ENCODE results near the gene GPR39.

The GPR39 gene

GRCh38 chr2:132448331-132448730 lies 31.7 kb downstream of the GPR39 start:
- DNase-seq = peak; percentile 26

DNA sequence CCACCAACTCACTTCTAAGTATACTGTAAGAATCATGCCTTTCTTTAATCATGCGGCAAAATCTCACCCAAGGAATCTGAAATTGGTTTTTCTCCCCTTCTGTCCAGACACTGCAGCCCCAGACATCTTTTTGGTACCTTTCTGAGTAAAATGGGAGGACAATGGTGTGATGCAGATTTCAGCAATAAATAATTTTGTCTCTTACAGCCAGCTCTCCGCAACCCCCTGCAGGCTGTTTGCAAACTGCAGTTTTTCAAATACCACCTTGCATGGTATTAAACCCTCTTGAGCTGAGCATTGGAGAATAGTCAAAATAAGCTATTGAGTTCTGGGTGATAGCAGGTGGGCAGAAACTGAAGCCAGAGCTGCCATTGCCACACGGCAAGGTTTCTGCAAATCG lies 32.2 kb downstream of the GPR39 start:
- DNase-seq = peak; percentile 52

DNA sequence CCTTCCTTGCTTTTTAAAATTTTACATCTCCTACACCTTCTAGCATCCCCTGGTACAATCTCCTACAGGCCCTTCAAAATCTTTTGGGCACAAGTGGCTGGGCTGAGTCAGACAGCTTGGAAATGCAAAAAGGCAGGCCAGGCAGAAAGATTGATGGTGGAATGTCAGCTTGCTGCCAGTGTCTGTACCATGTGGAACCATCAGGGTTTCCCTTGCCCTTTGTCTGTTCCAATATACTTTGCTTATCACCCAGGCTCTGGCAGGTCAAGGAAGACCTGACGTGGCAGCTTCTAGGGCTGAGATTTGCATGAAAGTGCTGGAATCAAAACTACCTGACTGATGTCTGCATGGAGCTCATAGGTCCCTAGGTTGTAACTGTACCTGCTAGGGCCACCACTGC lies 33.3 kb downstream of the GPR39 start:
- DNase-seq = no peak

GRCh38 chr2:132460781-132461180 lies 44.2 kb downstream of the GPR39 start:
- no peak for DNase-seq

DNA sequence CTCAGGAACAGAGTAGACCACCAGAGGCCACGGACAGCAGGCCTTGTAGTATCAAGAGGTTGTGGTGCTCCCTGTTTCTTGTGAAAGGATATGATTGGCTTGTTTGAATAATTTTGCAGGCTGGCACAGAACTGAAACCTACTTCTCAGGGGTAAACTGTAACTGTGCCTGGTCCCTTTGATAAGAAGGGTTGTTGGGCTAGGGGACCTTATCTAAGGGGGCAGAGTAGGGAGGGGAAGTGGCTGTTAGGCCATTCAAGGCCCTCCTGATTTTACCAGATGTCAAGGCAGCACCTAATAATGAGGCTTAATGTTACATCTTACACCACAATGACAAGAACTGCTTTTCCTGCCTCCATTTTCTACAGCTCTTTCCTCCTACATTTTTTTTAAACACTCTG lies 45.6 kb downstream of the GPR39 start:
- no peak for DNase-seq

GRCh38 chr2:132463719-132464118 lies 47.1 kb downstream of the GPR39 start:
- no peak for DNase-seq

- DNase-seq = no peak
Measured at GRCh38 chr2:132465917-132466316, 49.3 kb downstream of the GPR39 start.

- DNase-seq = no peak
Measured at GRCh38 chr2:132466428-132467028, 49.9 kb downstream of the GPR39 start.

DNA sequence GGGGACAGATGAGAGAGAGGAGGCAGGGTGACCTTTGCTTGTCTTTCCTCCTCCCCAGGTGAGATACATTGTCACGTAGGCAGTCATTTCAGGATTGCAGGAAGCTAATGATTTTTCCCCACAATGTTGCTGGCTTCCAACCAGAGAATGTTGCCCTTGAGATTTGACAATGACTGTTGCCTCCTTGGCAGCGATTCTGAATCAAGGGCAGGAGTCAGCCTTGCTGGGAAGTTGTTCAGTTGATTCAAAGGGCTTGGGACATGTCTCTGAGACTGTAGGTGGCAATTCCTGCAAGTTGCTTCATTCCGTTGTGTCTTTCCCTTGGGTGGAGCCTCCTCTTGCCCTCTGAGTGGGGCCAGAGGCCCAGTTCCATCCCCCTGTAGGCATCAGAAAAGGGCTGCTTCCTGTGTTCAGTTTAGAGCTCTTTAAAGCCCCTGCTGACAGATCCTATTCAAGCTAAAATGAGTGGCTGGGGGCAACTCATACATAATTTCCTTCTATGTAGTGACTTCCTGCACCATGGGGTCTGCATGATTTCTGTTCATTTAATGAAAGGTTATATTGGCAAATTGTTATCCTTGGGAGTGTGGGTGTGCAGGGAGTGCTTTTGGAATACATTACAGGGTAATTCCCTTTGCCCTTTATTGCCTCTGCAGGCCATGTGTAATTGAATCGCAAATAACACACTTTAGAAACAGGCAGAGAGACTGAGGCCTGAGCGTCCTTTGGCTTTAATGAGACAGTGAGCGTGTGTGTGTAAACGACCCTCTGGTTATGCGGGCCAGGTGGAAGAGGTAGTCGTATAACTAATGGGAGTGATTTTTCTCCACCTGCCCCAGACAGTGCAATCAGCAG lies 52.4 kb downstream of the GPR39 start:
- DNase-seq = no peak

DNA sequence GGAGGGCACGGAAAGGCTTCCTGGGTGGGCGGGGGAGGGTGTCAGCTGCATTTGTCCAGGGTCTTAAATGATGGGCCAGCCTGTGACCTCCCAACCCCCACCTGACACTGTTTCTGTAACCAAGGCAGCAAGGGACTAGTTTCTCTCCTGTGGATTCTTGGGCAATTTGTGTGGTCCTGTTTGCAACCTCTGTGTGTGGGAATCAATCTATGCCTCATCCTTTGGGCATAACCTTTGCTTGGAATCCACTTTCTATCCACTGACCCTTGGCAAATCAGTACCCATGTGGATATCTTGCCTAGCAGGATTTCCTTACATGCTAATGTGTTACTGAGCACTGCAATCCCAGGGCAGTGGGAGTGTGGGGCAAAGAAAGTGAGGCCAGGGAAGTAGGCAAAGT lies 54.1 kb downstream of the GPR39 start:
- DNase-seq = no peak

DNA sequence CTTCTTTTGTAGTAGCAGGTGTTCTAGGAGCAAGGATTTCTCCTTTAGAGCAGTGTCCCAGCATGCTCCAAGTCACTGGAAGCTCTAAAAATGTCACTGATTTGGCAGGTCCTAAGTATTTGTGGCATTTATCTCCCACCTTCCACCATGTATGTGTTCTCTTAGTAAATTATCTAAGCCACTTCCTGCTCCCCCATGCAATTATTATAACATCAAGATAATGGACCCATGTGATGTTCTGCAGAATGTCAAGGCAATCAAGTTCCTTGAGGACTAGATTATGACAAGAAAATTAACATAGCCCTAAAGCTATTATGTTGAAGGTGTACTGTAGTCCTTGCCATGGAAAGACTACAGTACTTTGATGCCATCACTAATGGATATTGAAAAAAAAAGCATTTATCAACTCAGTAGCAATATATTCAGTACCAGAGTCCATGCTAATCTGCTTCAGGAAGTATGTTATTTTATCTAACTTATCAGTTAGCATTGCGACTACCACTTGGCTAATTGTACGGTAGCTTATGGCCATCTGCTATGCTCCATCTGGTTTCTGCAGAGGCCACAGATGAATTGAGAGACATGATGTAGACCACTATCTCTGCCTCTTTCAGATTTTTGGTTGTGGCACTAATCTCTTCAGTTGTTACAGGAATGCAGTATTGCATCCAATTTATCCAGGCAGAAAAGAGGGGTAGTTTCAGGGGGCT lies 56.7 kb downstream of the GPR39 start:
- no peak for DNase-seq

DNA sequence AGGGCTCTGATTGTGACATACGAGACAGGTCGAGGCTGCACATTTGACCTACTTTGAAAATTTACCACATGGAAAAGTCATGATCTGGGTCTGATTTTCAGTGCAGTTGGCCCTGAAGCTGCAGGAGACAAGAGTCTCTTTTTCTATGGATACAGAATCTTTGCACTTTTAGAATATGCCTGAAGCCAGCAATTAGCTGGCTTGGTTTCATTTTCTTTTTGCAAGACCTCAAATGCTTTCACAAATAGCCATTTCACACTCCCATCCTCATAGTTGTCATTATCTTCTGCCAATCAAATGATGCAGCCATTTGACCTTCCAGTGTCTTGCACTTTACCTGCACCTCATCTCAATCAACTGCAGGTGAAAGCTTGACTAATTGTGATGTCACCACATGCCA lies 59.0 kb downstream of the GPR39 start:
- no peak for DNase-seq

- no peak for DNase-seq
Measured at GRCh38 chr2:132477436-132477835, 60.8 kb downstream of the GPR39 start.

- peak; percentile 58 for DNase-seq
Measured at GRCh38 chr2:132477962-132478361, 61.4 kb downstream of the GPR39 start.

DNA sequence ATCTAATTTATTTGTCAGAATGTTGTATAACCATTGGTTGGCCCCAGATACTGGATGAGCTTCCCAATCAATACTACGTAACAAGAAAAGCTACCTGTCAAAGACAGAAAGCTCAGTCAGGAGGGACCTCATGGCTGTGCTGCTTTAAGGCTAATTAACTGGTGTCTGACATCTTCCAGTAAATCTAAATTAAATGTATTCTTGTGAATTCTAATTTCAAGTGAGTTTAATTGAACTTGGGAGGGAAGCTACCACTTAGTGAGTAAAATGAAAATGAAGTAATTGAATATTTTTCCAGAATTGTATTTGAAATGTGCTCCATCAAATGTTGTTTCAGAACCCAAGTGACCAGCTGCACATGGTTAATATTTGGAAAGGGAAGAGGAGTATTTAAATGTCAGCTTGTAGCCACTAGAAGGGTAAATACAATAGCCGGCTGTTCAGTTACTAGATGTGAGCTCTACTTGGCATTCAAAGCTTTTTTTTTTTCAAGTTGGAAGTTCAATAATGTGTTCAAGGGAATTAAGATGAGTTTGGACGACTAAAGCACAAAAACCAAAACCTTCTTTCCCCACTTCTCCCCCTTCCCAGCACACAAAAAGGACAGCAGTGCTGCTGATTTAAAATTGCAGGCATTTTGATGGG lies 62.0 kb downstream of the GPR39 start:
- peak; percentile 12 for DNase-seq

DNA sequence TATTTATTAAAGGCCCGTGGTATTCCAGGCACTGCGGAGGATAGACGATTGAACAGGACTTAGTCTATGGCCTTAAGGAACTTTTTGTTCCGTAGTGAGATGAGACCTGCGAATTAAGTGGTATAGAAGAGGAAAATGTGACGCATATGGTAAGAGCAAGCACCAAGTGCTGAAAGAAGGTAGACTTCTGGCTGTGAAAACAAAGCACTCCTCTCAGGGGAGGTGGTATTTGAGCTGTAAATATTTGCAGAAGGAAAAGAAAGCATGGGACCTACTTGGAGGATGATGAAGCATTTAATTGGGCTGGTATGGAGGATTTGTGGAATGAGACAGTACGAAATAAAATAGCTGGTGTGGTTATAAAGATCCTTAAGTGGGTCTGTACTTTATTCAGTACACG lies 62.5 kb downstream of the GPR39 start:
- DNase-seq = no peak

DNA sequence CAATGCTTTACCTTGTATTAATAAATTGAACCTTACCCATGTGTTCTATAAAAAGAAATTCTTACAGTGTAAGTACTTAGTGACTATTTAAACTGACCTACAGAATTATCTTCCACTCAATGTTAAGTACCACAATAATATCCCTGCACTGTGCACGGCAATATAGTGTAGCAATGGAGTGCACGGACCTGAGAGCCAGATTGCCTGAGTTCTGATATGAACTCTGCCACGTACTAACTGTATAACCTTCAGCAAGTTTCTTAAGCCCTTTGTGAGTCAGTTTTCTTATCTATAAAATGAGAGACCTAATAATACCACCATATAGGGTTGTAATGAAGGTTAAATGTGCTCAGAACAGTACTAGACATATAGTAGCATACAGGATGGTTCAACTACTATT lies 66.2 kb downstream of the GPR39 start:
- no peak for DNase-seq

GRCh38 chr2:132484144-132484543 lies 67.5 kb downstream of the GPR39 start:
- no peak for DNase-seq

GRCh38 chr2:132488491-132488890 lies 71.9 kb downstream of the GPR39 start:
- no peak for DNase-seq

- DNase-seq = peak; percentile 75
Measured at GRCh38 chr2:132489150-132489549, 72.5 kb downstream of the GPR39 start.

- no peak for DNase-seq
Measured at GRCh38 chr2:132495881-132496280, 79.3 kb downstream of the GPR39 start.

GRCh38 chr2:132496555-132496954 lies 80.0 kb downstream of the GPR39 start:
- DNase-seq = no peak

- no peak for DNase-seq
Measured at GRCh38 chr2:132497591-132497990, 81.0 kb downstream of the GPR39 start.

Data from eye (tissue), 1 donor.